Choroid plexus epithelial cell (primary cell): ENCODE data around the gene SIRT5.

Source experiments
- DNase-seq: peaks from one replicate; pipeline ENCODE4 v3.0.0-alpha.2; 2010; ENCODE audit warnings: low read depth
- H3K4me3 ChIP-seq: 2 replicates; pipeline ENCODE4 v1.5.1; 2011; ENCODE audit warnings: low read depth, mild to moderate bottlenecking, control low read depth, low read length, moderate library complexity
- TF ChIP-seq, protein P1 (sequence below): conservative IDR thresholded peaks from 2 replicates; pipeline ENCODE4 v1.5.1; 2011; ENCODE audit warnings: low read depth, mild to moderate bottlenecking, control low read depth, inconsistent platforms, low read length, moderate library complexity

The SIRT5 gene

DNA sequence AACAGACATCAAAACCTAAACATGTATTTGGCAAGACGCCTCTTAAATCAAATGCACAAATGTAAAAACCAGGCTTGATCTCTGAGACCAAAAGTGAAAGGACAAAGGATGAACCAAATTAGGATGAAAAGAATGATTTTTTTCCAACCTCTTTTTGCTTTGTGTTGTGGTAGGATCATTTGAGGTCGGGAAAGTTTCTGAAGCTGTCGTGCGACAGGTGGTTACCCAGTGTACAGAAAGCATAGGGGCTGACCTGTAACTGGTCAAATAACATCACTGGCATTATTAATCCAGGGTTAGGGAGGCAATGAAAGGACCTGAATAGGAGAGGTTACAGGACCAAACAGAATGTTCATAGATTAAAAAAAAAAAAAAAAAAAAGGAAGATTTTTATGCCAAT is 22.7 kb downstream of the SIRT5 start:
- TF ChIP-seq, protein P1, sequence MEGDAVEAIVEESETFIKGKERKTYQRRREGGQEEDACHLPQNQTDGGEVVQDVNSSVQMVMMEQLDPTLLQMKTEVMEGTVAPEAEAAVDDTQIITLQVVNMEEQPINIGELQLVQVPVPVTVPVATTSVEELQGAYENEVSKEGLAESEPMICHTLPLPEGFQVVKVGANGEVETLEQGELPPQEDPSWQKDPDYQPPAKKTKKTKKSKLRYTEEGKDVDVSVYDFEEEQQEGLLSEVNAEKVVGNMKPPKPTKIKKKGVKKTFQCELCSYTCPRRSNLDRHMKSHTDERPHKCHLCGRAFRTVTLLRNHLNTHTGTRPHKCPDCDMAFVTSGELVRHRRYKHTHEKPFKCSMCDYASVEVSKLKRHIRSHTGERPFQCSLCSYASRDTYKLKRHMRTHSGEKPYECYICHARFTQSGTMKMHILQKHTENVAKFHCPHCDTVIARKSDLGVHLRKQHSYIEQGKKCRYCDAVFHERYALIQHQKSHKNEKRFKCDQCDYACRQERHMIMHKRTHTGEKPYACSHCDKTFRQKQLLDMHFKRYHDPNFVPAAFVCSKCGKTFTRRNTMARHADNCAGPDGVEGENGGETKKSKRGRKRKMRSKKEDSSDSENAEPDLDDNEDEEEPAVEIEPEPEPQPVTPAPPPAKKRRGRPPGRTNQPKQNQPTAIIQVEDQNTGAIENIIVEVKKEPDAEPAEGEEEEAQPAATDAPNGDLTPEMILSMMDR, result no peak
- DNase-seq, result no peak
- no peak overlapping the region for H3K4me3 ChIP-seq

DNA sequence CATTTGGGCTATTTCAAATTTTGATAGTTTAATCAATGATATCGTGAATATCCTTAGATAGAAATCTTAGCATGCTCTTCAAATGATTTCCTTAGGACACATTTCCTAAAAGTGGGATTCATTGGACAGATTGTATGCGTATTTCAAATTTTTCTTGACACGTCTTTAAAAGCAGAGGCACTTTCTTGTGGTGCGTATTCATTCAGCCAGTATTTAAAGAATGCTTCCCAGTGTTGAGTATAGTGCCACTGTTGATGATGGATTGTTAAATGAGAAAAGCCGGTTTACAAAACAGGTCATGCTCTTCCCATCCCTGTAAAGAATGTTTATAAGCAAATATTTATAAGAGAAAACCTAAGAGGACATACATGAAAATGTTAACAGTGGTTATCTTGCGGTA is 25.6 kb downstream of the SIRT5 start:
- H3K4me3 ChIP-seq, result no peak overlapping the region
- DNase-seq, result no peak
- TF ChIP-seq, protein P1, result no peak

GRCh38 chr6:13604135-13604534 is 29.7 kb downstream of the SIRT5 start:
- no peak for DNase-seq
- H3K4me3 ChIP-seq, result no peak overlapping the region
- TF ChIP-seq, protein P1, result no peak

- DNase-seq, result no peak
- TF ChIP-seq, protein P1, result no peak
- no peak overlapping the region for H3K4me3 ChIP-seq
Observed at GRCh38 chr6:13604546-13605416, 30.4 kb downstream of the SIRT5 start.

GRCh38 chr6:13605634-13606033 is 31.2 kb downstream of the SIRT5 start:
- DNase-seq, result no peak
- TF ChIP-seq, protein P1, result no peak
- no peak overlapping the region for H3K4me3 ChIP-seq

DNA sequence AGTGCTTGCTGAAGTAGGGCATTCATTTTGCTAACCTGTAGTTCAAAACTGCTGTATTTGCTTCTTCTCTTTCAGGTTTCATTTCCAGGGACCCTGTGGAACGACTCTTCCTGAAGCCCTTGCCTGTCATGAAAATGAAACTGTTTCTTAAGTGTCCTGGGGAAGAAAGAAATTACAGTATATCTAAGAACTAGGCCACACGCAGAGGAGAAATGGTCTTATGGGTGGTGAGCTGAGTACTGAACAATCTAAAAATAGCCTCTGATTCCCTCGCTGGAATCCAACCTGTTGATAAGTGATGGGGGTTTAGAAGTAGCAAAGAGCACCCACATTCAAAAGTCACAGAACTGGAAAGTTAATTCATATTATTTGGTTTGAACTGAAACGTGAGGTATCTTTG is 37.3 kb downstream of the SIRT5 start:
- H3K4me3 ChIP-seq, result no peak overlapping the region
- peak; percentile 31 for DNase-seq
- TF ChIP-seq, protein P1, result no peak
